IMR-90 (cell line): ENCODE results near the gene XPO6. TPM values are rescaled to one million over a fixed set of nuclear protein-coding genes. Genes with fewer than 3 reads are reported as not detected.

ENCODE experiments used
- ATAC-seq: fragments of 200-7000 bp; cut with Tn5 transposase; 2 replicates; pipeline ENCODE4 v1.9.1; 2020; ENCODE audit warnings: low read depth, mild to moderate bottlenecking, moderate library complexity
- BruUV-seq: library from RNA; stranded (reverse); fragments of 400-500 nt; replicated peaks from 2 replicates; lab custom pipeline; 2021; lab: Mats Ljungman, UMichigan
- CTCF ChIA-PET: fragments of 300-600 bp; formaldehyde crosslinking; extraction: SDS; loops from one replicate; lab custom pipeline; 2021; ENCODE audit warnings: antibody characterized with exemption; lab: Yijun Ruan, JAX
- POLR2A ChIA-PET: fragments of 300-600 bp; sonication (Branson Sonifier 250); formaldehyde crosslinking; loops from one replicate; lab custom pipeline; 2022; ENCODE audit warnings: antibody characterized with exemption; ENCODE audit not compliant: unreplicated experiment; lab: Charles Lee
- DNase-seq: peaks from one replicate; pipeline ENCODE4 v3.0.0; 2013
- H2AFZ ChIP-seq: replicated peaks from 2 replicates; pipeline ENCODE3; 2013; ENCODE audit warnings: low read length, mild to moderate bottlenecking; ENCODE audit not compliant: poor library complexity
- H2AK5ac ChIP-seq: 2 replicates; pipeline ENCODE4 v1.6.1; 2013; ENCODE audit warnings: low read depth, low read length, inconsistent platforms
- H2AK9ac ChIP-seq: replicated peaks from 2 replicates; pipeline ENCODE3; 2013; ENCODE audit warnings: mild to moderate bottlenecking, low read depth, low read length, moderate library complexity; ENCODE audit not compliant: poor library complexity
- H2BK120ac ChIP-seq: 2 replicates; pipeline ENCODE4 v1.6.1; 2013; ENCODE audit warnings: low read depth, low read length, inconsistent platforms
- H2BK15ac ChIP-seq: 3 replicates; pipeline ENCODE4 v1.6.1; 2013; ENCODE audit warnings: low read depth, low read length, inconsistent platforms
- H2BK20ac ChIP-seq: 2 replicates; pipeline ENCODE4 v1.6.1; 2013; ENCODE audit warnings: low read depth, mild to moderate bottlenecking, inconsistent platforms, low read length, moderate library complexity
- H2BK5ac ChIP-seq: 2 replicates; pipeline ENCODE4 v1.6.1; 2013; ENCODE audit warnings: mild to moderate bottlenecking, low read depth, low read length, inconsistent platforms; ENCODE audit not compliant: poor library complexity, severe bottlenecking
- H3K14ac ChIP-seq: replicated peaks from 2 replicates; pipeline ENCODE4 v1.6.1; 2013; ENCODE audit warnings: low read depth, low read length, inconsistent platforms
- H3K18ac ChIP-seq: 2 replicates; pipeline ENCODE4 v1.6.1; 2013; ENCODE audit warnings: low read depth, low read length, control low read depth
- H3K23ac ChIP-seq: 2 replicates; pipeline ENCODE4 v1.6.1; 2013; ENCODE audit warnings: low read depth, low read length, inconsistent platforms
- H3K27ac ChIP-seq: 2 replicates; pipeline ENCODE4 v1.5.1; 2013; ENCODE audit warnings: mild to moderate bottlenecking, control low read depth, low read length; ENCODE audit not compliant: insufficient read depth
- H3K27me3 ChIP-seq: 2 replicates; pipeline ENCODE4 v1.6.1; 2013; ENCODE audit warnings: low read length; ENCODE audit not compliant: control insufficient read depth, insufficient read depth
- H3K36me3 ChIP-seq: 2 replicates; pipeline ENCODE4 v1.6.1; 2013; ENCODE audit warnings: low read length, mixed read lengths; ENCODE audit not compliant: control insufficient read depth, insufficient read depth
- H3K4ac ChIP-seq: 2 replicates; pipeline ENCODE4 v1.6.1; 2013; ENCODE audit warnings: low read depth, low read length, inconsistent platforms
- H3K4me1 ChIP-seq: 2 replicates; pipeline ENCODE4 v1.6.1; 2013; ENCODE audit warnings: low read length, mixed read lengths; ENCODE audit not compliant: control insufficient read depth, insufficient read depth
- H3K4me2 ChIP-seq: 2 replicates; pipeline ENCODE4 v1.6.1; 2013; ENCODE audit warnings: low read depth, mild to moderate bottlenecking, control low read depth, low read length, moderate library complexity
- H3K4me3 ChIP-seq: 2 replicates; pipeline ENCODE4 v1.5.1; 2013; ENCODE audit warnings: low read depth, mild to moderate bottlenecking, control low read depth, low read length, moderate library complexity; ENCODE audit not compliant: insufficient read depth
- H3K56ac ChIP-seq: 2 replicates; pipeline ENCODE4 v1.6.1; 2013; ENCODE audit warnings: low read length, inconsistent platforms; ENCODE audit not compliant: insufficient read depth; ENCODE audit errors: extremely low read depth
- H3K79me1 ChIP-seq, 2 experiments: 2 replicates each; pipeline ENCODE4 v1.6.1; 2013; ENCODE audit warnings: low read length in 2 of 2, inconsistent platforms in 1 of 2, low read depth in 1 of 2
- H3K9ac ChIP-seq: 2 replicates; pipeline ENCODE4 v1.6.1; 2013; ENCODE audit warnings: low read depth, low read length, control low read depth
- H3K9me1 ChIP-seq: 2 replicates; pipeline ENCODE4 v1.6.1; 2013; ENCODE audit warnings: low read length, inconsistent platforms; ENCODE audit not compliant: insufficient read depth
- H3K9me3 ChIP-seq: 2 replicates; pipeline ENCODE4 v1.6.1; 2013; ENCODE audit warnings: low read length; ENCODE audit not compliant: control insufficient read depth, insufficient read depth
- H4K20me1 ChIP-seq: 2 replicates; pipeline ENCODE4 v1.6.1; 2013; ENCODE audit warnings: low read length, inconsistent platforms; ENCODE audit not compliant: insufficient read depth
- H4K5ac ChIP-seq: 2 replicates; pipeline ENCODE4 v1.6.1; 2013; ENCODE audit warnings: mild to moderate bottlenecking, low read depth, low read length, control low read depth
- H4K8ac ChIP-seq, 2 experiments: 2 replicates each; pipeline ENCODE4 v1.6.1; 2013; ENCODE audit warnings: low read depth in 2 of 2, low read length in 2 of 2, control low read depth in 1 of 2, inconsistent platforms in 1 of 2
- H4K91ac ChIP-seq: 2 replicates; pipeline ENCODE4 v1.6.1; 2013; ENCODE audit warnings: low read depth, low read length, inconsistent platforms; ENCODE audit not compliant: insufficient read depth
- CEBPB ChIP-seq: IDR thresholded peaks from 2 replicates; pipeline ENCODE4 v1.6.1; 2012; ENCODE audit warnings: low read depth, low read length, improper control_type of control experiment
- CTCF ChIP-seq: conservative IDR thresholded peaks from 2 replicates; pipeline ENCODE4 v1.5.1; 2012; ENCODE audit warnings: mild to moderate bottlenecking, low read depth, low read length, improper control_type of control experiment
- ELK1 ChIP-seq: fragments of 150-350 bp; IDR thresholded peaks from 2 replicates; pipeline ENCODE4 v1.6.1; 2016; ENCODE audit warnings: low read depth, mild to moderate bottlenecking, low read length, moderate library complexity, borderline replicate concordance
- FOS ChIP-seq: fragments of 150-350 bp; IDR thresholded peaks from 2 replicates; pipeline ENCODE4 v1.6.1; 2016; ENCODE audit warnings: low read depth, low read length
- MAFK ChIP-seq: IDR thresholded peaks from 2 replicates; pipeline ENCODE4 v1.6.1; 2012; ENCODE audit warnings: low read depth, low read length, improper control_type of control experiment
- RAD21 ChIP-seq: IDR thresholded peaks from 2 replicates; pipeline ENCODE4 v1.6.1; 2012; ENCODE audit warnings: low read length, improper control_type of control experiment
- RFX5 ChIP-seq: IDR thresholded peaks from 2 replicates; pipeline ENCODE4 v1.8.0; 2012; ENCODE audit warnings: low read depth, mild to moderate bottlenecking, low read length, moderate library complexity
- SMC3 ChIP-seq: fragments of 150-350 bp; IDR thresholded peaks from 2 replicates; pipeline ENCODE4 v1.6.1; 2016; ENCODE audit warnings: low read depth, mild to moderate bottlenecking, antibody characterized with exemption, low read length, moderate library complexity
- WGBS, 2 experiments: methylation state at CpG; one replicate each; pipeline versions ENCODE4 v1.1.5 to v1.1.7; 2013; ENCODE audit warnings: missing lambda C conversion rate in 2 of 2; ENCODE audit not compliant: insufficient read length in 1 of 2; ENCODE audit errors: extremely low coverage in 2 of 2; 5-methylcytosine and 5-hydroxymethylcytosine counted together
- dilution Hi-C: fragments of 300-500 bp; cut with HindIII; formaldehyde crosslinking; loops from one replicate; pipeline ENCODE4 v1.14.3; 2018; ENCODE audit warnings: low sequenced_read_pairs; ENCODE audit not compliant: unreplicated experiment
- in situ Hi-C: fragments of 300-500 bp; cut with MboI; formaldehyde crosslinking; loops from 3 replicates; pipeline ENCODE4 v1.14.3; 2019; ENCODE audit warnings: low sequenced_read_pairs, inconsistent platforms, mixed read lengths
- intact Hi-C: fragments of 100-400 bp; cut with micrococcal nuclease; formaldehyde crosslinking; loops from 2 replicates; pipeline ENCODE4 v1.10.0; 2022
- polyA plus RNA-seq, 3 experiments: library from polyadenylated mRNA; depleted of rRNA; stranded (reverse); fragments of >200 nt; gene quantifications; 2 replicates each; pipeline ENCODE4 v1.2.3, GENCODE V29; 2012; ENCODE audit warnings: low replicate concordance in 1 of 3
- total RNA-seq: library from RNA; depleted of rRNA; stranded (reverse); fragments of >200 nt; gene quantifications from 2 replicates; pipeline ENCODE4 v1.2.3, GENCODE V29; 2012

The XPO6 gene
- total and polyA plus RNA-seq, 2 of the 4 experiments (the other 2 are of a cell fraction): 108 to 184 TPM

GRCh38 chr16:28069971-28070794 lies 141.6 kb downstream of the XPO6 start:
- in situ Hi-C loops (loop anchor here (10.0 kb wide), 3 partner anchors 95 to 435 kb away; no protein-coding TSS in a partner anchor), dilution Hi-C loops (no loop called here), intact Hi-C loops (loop anchor here (1.0 kb wide), 4 partner anchors 98 to 463 kb away; no protein-coding TSS in a partner anchor)
- H2AK5ac ChIP-seq: no peak overlapping the region
- TF ChIP-seq RFX5 (no peak), FOS (no peak), SMC3 (no peak), CEBPB (no peak), MAFK (no peak), ELK1 (no peak), CTCF (no peak), RAD21 (no peak)
- ATAC-seq: no peak
- H3K18ac ChIP-seq: no peak overlapping the region
- no peaks in the 10 kb centered on the region for H4K20me1 ChIP-seq
- no peak overlapping the region for H2BK15ac ChIP-seq
- H3K56ac ChIP-seq: no peak overlapping the region; the same call in 1 of the 2 replicates
- H3K4me3 ChIP-seq: no peak overlapping the region
- H4K8ac ChIP-seq: no peak overlapping the region
- no peaks in the 10 kb centered on the region for H3K36me3 ChIP-seq
- H2AFZ ChIP-seq: peak overlapping the region; percentile 40
- no peak overlapping the region for H3K4ac ChIP-seq
- H4K91ac ChIP-seq: no peak overlapping the region
- no peak overlapping the region for H3K23ac ChIP-seq
- no peaks in the 10 kb centered on the region for H3K79me1 ChIP-seq
- H2BK20ac ChIP-seq: no peak overlapping the region
- 0 out of 2 replicates have a peak, but pooled peaks cover 4% of the 10 kb centered on the region for H3K9me1 ChIP-seq
- 74% methylated on average over 10 of the region's 31 CpGs; no CpG with 5 or more reads in 1 of the 2 experiments for whole genome bisulfite sequencing, 2 experiments
- no peaks in the 10 kb centered on the region for H3K9me3 ChIP-seq
- no peak for DNase-seq
- H3K27me3 ChIP-seq: peaks cover 23% of the 10 kb centered on the region
- H2BK5ac ChIP-seq: no peak overlapping the region
- no TSS peak for BruUV-seq
- no peak overlapping the region for H2BK120ac ChIP-seq
- H3K9ac ChIP-seq: no peak overlapping the region
- no peak overlapping the region for H3K14ac ChIP-seq
- H3K4me2 ChIP-seq: no peak overlapping the region
- H3K4me1 ChIP-seq: no peaks in the 10 kb centered on the region
- POLR2A ChIA-PET: no interaction called here
- no peak overlapping the region for H3K27ac ChIP-seq
- H4K5ac ChIP-seq: no peak overlapping the region
- H2AK9ac ChIP-seq: no peak overlapping the region
- CTCF ChIA-PET: interaction anchor here (0.6 to 2.1 kb wide), 9 partner anchors 10 to 442 kb away, joined by 3 to 10 read pairs (median 3); no protein-coding TSS in a partner anchor
